H9 (cell line): ENCODE measurements around the gene IL1RAP. TPM values are rescaled to one million over a fixed set of nuclear protein-coding genes. Genes with fewer than 3 reads are reported as not detected.

ENCODE experiments used
- DNase-seq: peaks from one replicate; pipeline ENCODE4 v3.0.0-alpha.2; 2017
- H2AFZ ChIP-seq: one replicate; pipeline ENCODE4 v1.6.1; 2013; ENCODE audit warnings: mild to moderate bottlenecking, low read length, control low read depth, moderate library complexity
- H2AK5ac ChIP-seq: 2 replicates; pipeline ENCODE4 v1.6.1; 2013; ENCODE audit warnings: low read length, control low read depth, mixed read lengths; ENCODE audit not compliant: insufficient read length
- H2BK120ac ChIP-seq: one replicate; pipeline ENCODE4 v1.6.1; 2013; ENCODE audit warnings: low read depth, mild to moderate bottlenecking, low read length, control low read depth, inconsistent platforms; ENCODE audit not compliant: poor library complexity, severe bottlenecking
- H2BK12ac ChIP-seq: 2 replicates; pipeline ENCODE4 v1.6.1; 2013; ENCODE audit warnings: low read length, control low read depth, mixed read lengths, low read depth; ENCODE audit not compliant: insufficient read length
- H2BK15ac ChIP-seq: 2 replicates; pipeline ENCODE4 v1.6.1; 2013; ENCODE audit warnings: low read depth, low read length, control low read depth
- H2BK20ac ChIP-seq: one replicate; pipeline ENCODE4 v1.6.1; 2013; ENCODE audit warnings: low read depth, mild to moderate bottlenecking, low read length, control low read depth, inconsistent platforms; ENCODE audit not compliant: poor library complexity, severe bottlenecking
- H2BK5ac ChIP-seq: 2 replicates; pipeline ENCODE4 v1.6.1; 2013; ENCODE audit warnings: low read length, control low read depth, mixed read lengths; ENCODE audit not compliant: insufficient read length
- H3K14ac ChIP-seq: 2 replicates; pipeline ENCODE4 v1.6.1; 2013; ENCODE audit warnings: low read length, control low read depth; ENCODE audit not compliant: insufficient read depth
- H3K18ac ChIP-seq: 2 replicates; pipeline ENCODE4 v1.6.1; 2013; ENCODE audit warnings: low read depth, mild to moderate bottlenecking, mixed read lengths, low read length, control low read depth; ENCODE audit not compliant: insufficient read length
- H3K23ac ChIP-seq: 2 replicates; pipeline ENCODE4 v1.6.1; 2013; ENCODE audit warnings: low read length, control low read depth, mixed read lengths, low read depth; ENCODE audit not compliant: insufficient read length
- H3K23me2 ChIP-seq: 2 replicates; pipeline ENCODE4 v1.6.1; 2013; ENCODE audit warnings: low read depth, mild to moderate bottlenecking, mixed read lengths, low read length, control low read depth; ENCODE audit not compliant: insufficient read length, poor library complexity, severe bottlenecking
- H3K27ac ChIP-seq: 2 replicates; pipeline ENCODE4 v1.5.1; 2013; ENCODE audit warnings: low read length, control low read depth, mixed read lengths, low read depth; ENCODE audit not compliant: insufficient read length
- H3K27me3 ChIP-seq: 2 replicates; pipeline ENCODE4 v1.6.1; 2013; ENCODE audit warnings: low read length, control low read depth, inconsistent platforms; ENCODE audit not compliant: insufficient read depth
- H3K4ac ChIP-seq: 2 replicates; pipeline ENCODE4 v1.6.1; 2013; ENCODE audit warnings: low read depth, mild to moderate bottlenecking, control low read depth, inconsistent platforms, low read length, moderate library complexity
- H3K4me1 ChIP-seq: 2 replicates; pipeline ENCODE4 v1.6.1; 2013; ENCODE audit warnings: low read length, control low read depth, inconsistent platforms; ENCODE audit not compliant: insufficient read depth
- H3K4me2 ChIP-seq: 2 replicates; pipeline ENCODE4 v1.6.1; 2013; ENCODE audit warnings: low read length, control low read depth, mixed read lengths; ENCODE audit not compliant: insufficient read length, insufficient read depth
- H3K56ac ChIP-seq: 2 replicates; pipeline ENCODE4 v1.6.1; 2013; ENCODE audit warnings: low read depth, mild to moderate bottlenecking, mixed read lengths, low read length, control low read depth; ENCODE audit not compliant: insufficient read length
- H3K79me1 ChIP-seq: 2 replicates; pipeline ENCODE4 v1.6.1; 2013; ENCODE audit warnings: low read depth, mild to moderate bottlenecking, moderate library complexity, low read length, control low read depth, inconsistent platforms; ENCODE audit not compliant: insufficient read depth, poor library complexity, severe bottlenecking
- H3K79me2 ChIP-seq: 2 replicates; pipeline ENCODE4 v1.6.1; 2013; ENCODE audit warnings: low read length, control low read depth, inconsistent platforms; ENCODE audit not compliant: insufficient read depth
- H3K9ac ChIP-seq: 2 replicates; pipeline ENCODE4 v1.6.1; 2013; ENCODE audit warnings: low read length, control low read depth, mixed read lengths; ENCODE audit not compliant: insufficient read length; ENCODE audit errors: extremely low read depth
- H3K9me3 ChIP-seq: one replicate; pipeline ENCODE4 v1.6.1; 2013; ENCODE audit warnings: low read depth, low read length, inconsistent platforms; ENCODE audit not compliant: control insufficient read depth
- H3T11ph ChIP-seq: one replicate; pipeline ENCODE4 v1.6.1; 2013; ENCODE audit warnings: mild to moderate bottlenecking, low read length, control low read depth, inconsistent platforms
- H4K20me1 ChIP-seq: one replicate; pipeline ENCODE4 v1.6.1; 2013; ENCODE audit not compliant: control insufficient read depth, insufficient read length, insufficient read depth
- H4K5ac ChIP-seq: 2 replicates; pipeline ENCODE4 v1.6.1; 2013; ENCODE audit warnings: low read depth, mild to moderate bottlenecking, mixed read lengths, low read length, control low read depth; ENCODE audit not compliant: insufficient read length
- H4K8ac ChIP-seq: replicated peaks from 2 replicates; pipeline ENCODE4 v1.6.1; 2013; ENCODE audit warnings: low read length, control low read depth, mixed read lengths, low read depth; ENCODE audit not compliant: insufficient read length
- H4K91ac ChIP-seq: 2 replicates; pipeline ENCODE4 v1.6.1; 2013; ENCODE audit warnings: low read depth, mild to moderate bottlenecking, moderate library complexity, mixed read lengths, low read length, control low read depth; ENCODE audit not compliant: insufficient read length
- H3K27ac Mint-ChIP-seq, 3 experiments: 2 replicates in 2 of 3; 3 replicates in 1 of 3; pipeline ENCODE4 v1.8.0; 2020 to 2021; ENCODE audit warnings: mixed read lengths in 3 of 3, mild to moderate bottlenecking in 1 of 3, moderate library complexity in 1 of 3
- H3K27me3 Mint-ChIP-seq: 2 replicates; pipeline ENCODE4 v1.8.0; 2021; ENCODE audit warnings: low read depth, mild to moderate bottlenecking, moderate library complexity, mixed read lengths
- H3K36me3 Mint-ChIP-seq, 3 experiments: 2 replicates in 2 of 3; 3 replicates in 1 of 3; pipeline ENCODE4 v1.8.0; 2020 to 2021; ENCODE audit warnings: low read depth in 3 of 3, mixed read lengths in 3 of 3; ENCODE audit not compliant: insufficient read depth in 1 of 3
- H3K4me1 Mint-ChIP-seq, 2 experiments: 2 replicates each; pipeline ENCODE4 v1.8.0; 2020; ENCODE audit warnings: mixed read lengths in 2 of 2
- H3K4me3 Mint-ChIP-seq, 2 experiments: 2 replicates in 1 of 2; 3 replicates in 1 of 2; pipeline ENCODE4 v1.8.0; 2020 to 2021; ENCODE audit warnings: mild to moderate bottlenecking in 2 of 2, mixed read lengths in 2 of 2, moderate library complexity in 1 of 2
- H3K9me3 Mint-ChIP-seq, 2 experiments: 2 replicates in 1 of 2; 3 replicates in 1 of 2; pipeline ENCODE4 v1.8.0; 2020; ENCODE audit warnings: mild to moderate bottlenecking in 2 of 2, mixed read lengths in 2 of 2, moderate library complexity in 1 of 2
- CTCF ChIP-seq: fragments of 200-600 bp; sonication (generic); conservative IDR thresholded peaks from 3 replicates; pipeline ENCODE4 v1.8.0; 2021; ENCODE audit warnings: antibody characterized with exemption, mild to moderate bottlenecking
- WGBS: extraction: QIAGEN DNeasy Blood & Tissue Kit; methylation state at CpG from one replicate; pipeline ENCODE4 v1.1.7; 2013; ENCODE audit warnings: missing lambda C conversion rate, low lambda C conversion rate, mixed read lengths; ENCODE audit not compliant: insufficient read length; ENCODE audit errors: extremely low coverage; 5-methylcytosine and 5-hydroxymethylcytosine counted together
- total RNA-seq: library from RNA; stranded (reverse); gene quantifications from 2 replicates; pipeline ENCODE4 v1.2.1, GENCODE V29; 2021

The IL1RAP gene
- total RNA-seq, 1 experiment from 2014 or later, result 4.6 TPM

- Histone ChIP-seq H3K79me1 (no peaks in the 10 kb centered on the region), H4K5ac (no peak overlapping the region), H2BK15ac (no peak overlapping the region), H3K9ac (no peak overlapping the region), H2BK12ac (no peak overlapping the region), H4K20me1 (no peaks in the 10 kb centered on the region), H3K4me2 (no peak overlapping the region), H2AK5ac (no peak overlapping the region), H2BK120ac (no peak overlapping the region), H3K23me2 (no peaks in the 10 kb centered on the region), H3K4me1 (no peaks in the 10 kb centered on the region), H3K79me2 (no peaks in the 10 kb centered on the region), H3K27me3 (no peaks in the 10 kb centered on the region), H3K18ac (no peak overlapping the region), H2BK20ac (no peak overlapping the region), H2BK5ac (no peak overlapping the region), H2AFZ (no peak overlapping the region), H4K8ac (no peak overlapping the region), H3K4ac (no peak overlapping the region), H4K91ac (no peak overlapping the region), H3K9me3 (no peaks in the 10 kb centered on the region), H3K23ac (no peak overlapping the region), H3K14ac (no peak overlapping the region), H3K27ac (no peak overlapping the region), H3T11ph (no peak overlapping the region), H3K56ac (no peak overlapping the region)
- Mint-ChIP-seq H3K4me1 (0 out of 4 replicates have a peak, but pooled peaks cover 0 to 4% of the 10 kb centered on the region in 2 experiments), H3K27ac (no peak overlapping the region), H3K27me3 (no peaks in the 10 kb centered on the region), H3K36me3 (peaks cover 0 to 4% (median 0%) of the 10 kb centered on the region in 3 experiments; a peak in 2 of 7 replicates), H3K4me3 (no peak overlapping the region), H3K9me3 (peaks cover 0 to 2% of the 10 kb centered on the region in 2 experiments; a peak in 2 of 5 replicates)
- DNase-seq, result no peak
- no CpG with 5 or more reads among the region's 3 CpGs for WGBS
- TF ChIP-seq CTCF, result no peak
These were observed 65.7 kb downstream of the IL1RAP start for GRCh38 chr3:190579514-190580137.
